HG02678 (cell line): Measurements from ENCODE around the gene GASK1A.

ENCODE experiments used
- ATAC-seq: cut with Tn5 transposase; IDR thresholded peaks from one replicate; pipeline ENCODE4 v1.9.1; 2021; ENCODE audit warnings: mild to moderate bottlenecking, moderate library complexity; ENCODE audit not compliant: unreplicated experiment

The GASK1A gene

DNA sequence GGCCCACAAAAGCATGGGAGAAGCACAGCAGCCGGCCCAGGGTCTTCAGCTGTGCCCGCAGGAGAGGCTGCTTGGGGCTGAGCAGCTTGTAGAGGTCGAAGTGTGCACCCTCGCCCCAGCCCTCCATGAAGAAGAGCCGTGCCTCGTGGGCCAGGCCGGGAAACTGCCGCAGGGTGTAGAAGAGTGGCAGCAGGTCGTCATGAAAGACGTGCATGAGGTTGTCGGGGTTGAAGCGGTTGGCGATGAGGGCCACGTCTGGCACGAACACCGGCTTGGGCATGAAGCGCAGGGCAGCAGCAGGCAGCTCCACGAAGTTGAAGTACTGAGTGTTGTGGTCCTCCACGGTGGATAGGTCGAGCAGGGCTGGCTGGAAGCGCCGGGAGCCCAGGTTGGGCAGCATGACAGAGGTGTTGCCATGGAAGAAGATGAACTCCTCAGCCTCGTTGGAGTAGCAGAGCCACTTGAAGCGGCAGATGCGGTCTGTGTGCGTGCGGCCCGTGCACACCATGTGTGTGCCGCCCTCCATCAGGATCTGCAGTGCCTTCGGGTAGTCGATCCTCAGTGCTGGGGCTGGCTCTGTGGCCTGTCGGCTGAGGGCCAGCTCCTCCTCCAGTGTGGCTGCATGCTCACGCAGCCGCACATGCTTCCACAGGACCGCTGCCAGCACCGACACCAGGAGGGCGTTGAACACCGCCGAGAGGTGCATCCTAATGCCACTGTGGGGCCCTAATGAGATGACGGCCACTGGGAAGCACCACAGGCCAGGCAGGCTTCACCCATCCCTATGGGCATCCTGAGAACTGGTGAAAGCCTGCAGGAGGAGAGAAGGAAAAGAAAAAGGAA is 101.8 kb downstream of the GASK1A start:
- no peak for ATAC-seq

DNA sequence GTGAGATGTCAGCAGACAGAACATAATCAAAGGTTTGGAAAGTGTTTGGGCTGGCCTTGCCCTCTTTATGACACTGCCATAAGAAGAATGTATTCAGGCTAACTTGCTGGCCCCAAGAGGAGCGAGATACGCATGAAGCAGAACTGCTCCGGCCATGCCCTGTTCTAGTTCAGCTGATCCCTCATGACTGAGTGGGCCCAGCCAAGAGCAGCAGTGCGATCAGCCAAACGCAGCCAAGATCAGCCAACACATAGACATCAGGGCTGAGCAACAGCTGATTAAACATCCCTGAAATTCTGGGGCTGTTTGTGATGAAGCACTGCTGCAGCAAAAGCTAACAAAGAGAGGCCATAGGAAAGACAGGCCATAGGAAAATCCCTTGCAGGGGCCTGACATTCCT is 102.7 kb downstream of the GASK1A start:
- no peak for ATAC-seq

DNA sequence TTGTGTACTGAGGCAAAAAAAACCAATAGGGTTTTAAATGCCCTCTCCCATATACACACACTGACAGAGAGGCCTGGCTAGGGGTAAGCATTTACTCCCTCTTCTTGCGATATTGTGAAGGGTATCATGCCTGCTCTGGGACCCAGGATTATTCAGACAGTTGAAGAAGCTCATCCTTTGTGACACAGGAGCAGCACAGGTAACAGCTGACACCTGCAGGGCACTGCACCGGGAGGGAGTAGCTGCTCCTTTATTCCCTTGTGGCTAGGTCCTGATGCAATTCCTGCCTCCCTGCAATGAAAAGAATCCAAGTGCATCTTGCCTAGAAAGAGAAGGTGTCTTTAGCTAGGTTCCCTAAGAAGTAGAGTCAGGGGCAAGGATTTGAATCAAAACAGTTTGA is 103.3 kb downstream of the GASK1A start:
- ATAC-seq, result no peak

DNA sequence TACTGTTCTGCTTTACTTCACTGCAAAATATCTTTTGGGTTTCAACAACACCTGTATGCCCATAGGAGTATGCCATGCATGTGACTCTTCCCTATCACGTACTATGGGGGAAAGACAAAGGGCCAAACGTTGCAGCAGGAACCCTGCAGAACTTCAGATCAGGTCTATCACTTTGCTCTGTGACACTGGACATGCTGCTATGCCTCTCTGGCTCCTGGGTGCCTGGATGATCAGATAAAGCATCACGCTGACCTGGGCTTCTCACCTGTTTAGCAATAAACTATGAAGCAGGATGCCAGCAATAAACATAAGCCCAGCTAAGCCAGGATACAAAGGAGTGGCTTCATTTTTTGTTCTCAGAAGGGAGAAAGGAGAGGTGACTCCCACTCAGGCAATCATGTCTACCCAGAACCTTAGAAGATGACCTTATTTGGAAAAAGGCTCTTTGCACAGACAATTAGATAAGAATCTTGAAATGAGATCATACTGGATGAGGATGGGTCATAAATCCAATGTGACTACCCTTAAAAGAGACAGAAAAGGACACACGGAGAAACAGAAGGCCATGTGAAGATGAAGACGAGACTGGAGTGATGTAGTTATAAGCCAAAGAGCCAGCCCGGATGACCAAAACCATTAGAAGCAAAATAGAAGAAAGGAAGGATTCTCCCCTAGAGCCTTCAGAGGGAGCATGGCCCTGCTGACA is 107.5 kb downstream of the GASK1A start:
- no peak for ATAC-seq

DNA sequence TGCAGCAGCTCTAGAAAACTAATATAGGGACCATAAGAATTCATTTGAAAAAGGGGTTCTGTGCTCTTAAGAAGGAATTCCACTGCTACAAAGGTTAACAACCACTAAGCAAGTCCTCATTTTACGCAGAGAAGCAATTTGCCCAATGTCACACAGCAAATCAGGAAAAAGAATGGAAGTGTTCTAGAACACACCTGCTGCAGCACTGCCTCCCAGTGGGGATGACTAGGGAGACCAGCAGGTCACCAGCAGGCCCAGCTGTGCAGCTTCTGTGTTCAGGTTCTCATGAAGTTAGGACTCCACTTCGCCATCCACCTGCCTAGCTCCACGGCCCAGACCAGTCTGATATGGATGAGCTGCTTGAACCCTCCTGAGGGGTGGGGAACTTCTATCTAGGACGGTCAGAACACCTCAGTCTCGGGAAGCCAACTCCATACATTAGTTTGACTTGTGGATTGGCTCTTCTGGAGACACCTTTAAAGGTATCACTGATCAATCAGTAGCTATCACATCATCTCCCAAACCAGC is 108.2 kb downstream of the GASK1A start:
- no peak for ATAC-seq

DNA sequence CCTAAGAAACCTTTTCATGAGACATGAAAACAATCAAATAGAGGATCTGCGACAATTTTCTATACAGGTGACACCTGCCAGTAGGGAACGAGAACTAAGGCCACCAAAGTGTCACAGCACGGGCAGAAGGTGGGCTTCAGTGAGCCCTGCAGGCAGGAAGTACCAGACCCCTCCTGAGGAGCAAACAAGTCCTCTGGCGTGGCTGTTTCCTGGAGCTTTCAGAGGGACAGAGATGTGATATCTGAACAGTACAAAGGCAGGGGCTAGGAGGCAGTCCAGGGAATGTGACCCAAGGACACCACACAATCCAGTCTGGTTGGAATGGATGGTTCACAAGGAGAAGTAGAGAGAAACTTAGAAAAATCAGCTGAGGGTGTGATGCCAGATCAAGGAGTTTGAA is 110.0 kb downstream of the GASK1A start:
- no peak for ATAC-seq

DNA sequence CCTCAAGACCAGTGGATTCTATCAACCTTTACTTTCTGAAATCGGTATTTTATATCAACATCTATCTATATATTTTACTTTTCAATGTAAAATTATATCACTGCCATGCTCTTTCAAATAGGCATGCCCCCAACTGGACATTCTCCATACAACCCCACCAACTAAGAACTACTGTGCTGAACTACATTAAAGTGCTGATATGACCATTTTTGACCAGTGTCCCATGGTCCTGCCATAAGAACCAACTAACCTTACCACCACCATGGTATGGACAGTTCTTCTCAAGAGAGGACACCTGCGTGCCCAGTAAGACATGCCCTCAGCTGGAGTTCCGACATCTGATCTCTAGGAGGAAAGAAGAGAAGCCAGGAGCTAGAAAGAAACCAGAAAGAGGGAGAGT is 111.1 kb downstream of the GASK1A start:
- ATAC-seq, result no peak

DNA sequence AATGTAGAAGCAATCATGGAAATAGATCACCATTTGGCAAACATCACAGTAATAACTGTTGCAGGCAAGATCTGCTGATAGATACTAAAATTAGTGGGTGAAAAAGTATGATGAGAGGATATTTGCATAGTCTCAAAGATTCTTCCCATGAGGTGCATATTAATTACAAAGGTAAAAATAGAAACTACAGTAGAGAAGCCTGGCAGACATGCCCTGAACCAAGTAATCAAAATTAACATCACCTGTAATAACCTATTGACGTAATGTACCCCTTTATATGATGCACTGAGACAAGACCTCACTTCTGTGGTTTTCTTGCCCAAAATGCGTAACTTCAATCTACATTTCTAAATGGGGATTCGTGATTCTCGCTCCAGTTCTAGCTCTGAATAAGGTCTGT is 112.4 kb downstream of the GASK1A start:
- ATAC-seq, result no peak

DNA sequence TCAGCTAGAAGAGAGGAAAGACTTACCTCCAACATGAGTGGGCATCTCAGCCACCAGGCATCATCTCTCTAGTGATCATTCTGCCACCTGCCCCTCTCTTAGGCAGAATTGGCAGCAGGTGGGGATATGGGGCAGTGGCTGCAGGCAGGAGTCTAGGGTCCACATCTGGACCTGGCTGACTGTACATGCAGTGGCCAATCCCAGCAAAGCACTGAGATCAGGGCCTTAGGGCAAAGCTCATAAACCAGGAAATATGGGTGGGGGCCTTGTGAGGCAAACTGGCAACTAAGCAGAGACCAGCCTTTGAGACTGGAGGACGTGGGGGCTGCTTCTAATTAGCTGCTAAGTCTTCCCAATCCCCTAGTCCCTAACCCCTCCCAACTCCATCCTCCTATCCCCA is 113.9 kb downstream of the GASK1A start:
- ATAC-seq, result no peak

DNA sequence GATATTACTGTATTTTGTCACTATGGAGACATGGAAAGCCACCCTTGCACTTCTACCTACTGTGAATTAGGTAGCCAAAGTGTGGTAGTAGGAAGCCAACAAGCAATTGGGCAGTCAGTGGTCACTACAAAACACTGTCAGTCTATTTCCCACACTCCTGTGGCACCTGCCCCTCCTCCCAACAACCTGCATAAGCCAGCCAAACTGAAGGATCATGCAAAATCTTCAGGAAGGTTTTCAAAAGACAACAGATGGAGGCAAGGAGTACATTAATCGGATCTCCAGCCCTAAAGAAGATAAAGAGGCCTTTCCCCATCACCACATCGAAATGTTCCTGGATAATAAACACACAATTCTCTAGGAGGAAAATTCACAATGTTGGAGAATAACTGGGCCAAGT is 114.9 kb downstream of the GASK1A start:
- ATAC-seq, result no peak

DNA sequence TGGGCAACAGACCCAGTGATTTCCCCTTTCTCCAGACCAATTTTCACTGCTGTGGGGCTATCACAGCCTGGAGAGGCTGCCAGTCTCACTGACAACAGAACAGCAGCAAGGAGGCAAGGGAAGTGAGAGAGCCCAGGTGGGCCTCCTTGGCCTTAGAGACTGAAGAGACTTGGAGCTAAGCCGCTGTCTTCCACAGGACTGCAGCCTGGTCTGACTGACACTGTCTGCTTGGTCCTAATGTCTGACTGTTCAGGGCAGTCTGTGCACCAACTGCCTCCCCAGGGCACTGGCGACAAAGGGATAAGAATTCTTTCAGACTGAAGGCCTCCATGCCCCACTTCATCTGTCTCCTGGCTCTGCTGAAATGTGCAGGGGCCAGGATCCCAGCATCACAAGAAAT is 115.3 kb downstream of the GASK1A start:
- no peak for ATAC-seq

DNA sequence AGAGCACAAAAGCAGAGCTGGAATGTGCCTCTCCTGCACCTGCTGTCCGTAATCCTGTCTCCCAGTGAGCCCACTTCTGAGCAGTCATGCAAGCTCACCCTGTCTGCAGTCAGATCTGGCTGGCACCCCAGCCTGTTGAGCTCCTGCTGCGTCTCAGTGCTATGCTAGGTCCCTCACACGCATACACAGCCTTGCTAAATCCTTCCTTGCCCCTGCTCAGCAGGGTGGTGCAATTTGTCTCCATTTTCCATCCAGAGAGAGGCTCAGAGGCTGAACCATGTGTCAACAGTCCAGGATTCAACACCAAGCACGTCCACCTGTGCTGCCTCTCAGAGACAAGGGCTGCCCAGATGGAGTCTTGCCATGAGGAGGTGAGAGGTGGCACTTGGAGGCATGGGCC is 115.7 kb downstream of the GASK1A start:
- no peak for ATAC-seq

DNA sequence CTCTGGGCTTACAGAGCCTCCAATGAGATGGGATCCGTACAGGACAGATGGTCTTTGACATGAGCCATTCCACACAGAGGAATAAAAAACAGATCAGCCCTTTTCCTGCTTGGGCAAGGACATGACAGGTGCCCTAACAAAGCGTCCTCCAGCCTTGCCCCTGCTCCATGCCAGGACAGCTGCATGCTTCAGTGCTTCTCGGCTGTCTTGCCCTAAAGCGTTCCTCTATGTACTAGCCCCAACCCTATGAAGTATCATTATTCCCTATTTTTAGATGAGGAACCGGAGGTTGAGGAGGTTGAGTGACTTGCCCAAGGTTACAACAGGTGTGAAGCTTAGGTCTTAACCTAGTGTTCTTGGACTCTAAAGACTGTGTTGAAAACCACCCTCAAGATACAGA is 116.3 kb downstream of the GASK1A start:
- ATAC-seq, result no peak

DNA sequence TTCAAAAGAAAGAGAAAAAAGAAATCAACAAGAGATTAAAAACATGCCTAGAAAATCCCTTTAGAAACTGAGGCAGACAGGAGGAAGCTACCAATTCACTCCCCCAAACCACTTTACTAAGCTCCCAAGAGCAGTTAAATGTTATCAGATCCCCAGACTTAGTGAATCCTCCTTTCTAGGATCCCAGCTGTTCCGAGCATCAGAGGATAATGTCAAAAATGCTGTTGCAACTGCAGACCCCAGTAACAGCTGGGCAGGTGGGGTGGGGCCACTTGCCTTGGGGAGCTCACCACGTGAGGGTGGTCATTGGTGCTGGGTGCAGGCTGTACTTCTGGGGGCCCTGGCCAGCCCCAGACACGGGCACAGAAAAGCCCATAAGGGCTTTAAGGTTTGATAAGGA is 117.7 kb downstream of the GASK1A start:
- ATAC-seq, result no peak

DNA sequence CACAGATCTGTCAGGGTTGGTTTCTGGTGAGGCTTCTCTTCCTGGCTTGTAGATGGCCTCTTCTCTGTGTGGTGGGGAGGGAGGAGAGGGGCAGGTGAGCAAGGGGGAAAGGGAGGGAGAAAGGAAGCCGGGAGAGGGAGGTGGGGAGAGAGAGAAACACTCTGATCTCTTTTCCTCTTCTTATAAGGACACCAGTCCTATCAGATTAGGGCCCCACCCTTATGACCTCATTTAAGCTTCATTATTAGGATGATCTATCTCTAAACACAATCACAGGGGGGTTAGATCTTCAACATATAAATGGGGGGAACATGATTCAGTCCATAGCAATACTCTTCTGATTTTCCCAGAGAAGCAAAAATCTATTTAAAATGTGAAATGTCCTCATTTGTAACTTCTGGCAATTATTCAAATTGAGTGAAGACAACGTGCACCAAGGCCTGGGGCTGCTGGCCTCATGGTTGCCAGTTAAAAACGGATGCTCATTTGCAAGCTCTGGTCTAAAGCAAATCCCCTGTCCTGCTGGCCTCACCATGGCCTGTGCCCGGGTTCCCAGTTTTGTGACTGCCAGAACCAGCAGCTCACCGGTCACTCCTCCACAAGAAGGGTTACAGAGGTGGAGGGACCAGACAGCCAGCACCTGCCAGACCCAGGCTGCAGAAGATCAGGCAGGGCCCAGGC is 118.4 kb downstream of the GASK1A start:
- ATAC-seq, result no peak

DNA sequence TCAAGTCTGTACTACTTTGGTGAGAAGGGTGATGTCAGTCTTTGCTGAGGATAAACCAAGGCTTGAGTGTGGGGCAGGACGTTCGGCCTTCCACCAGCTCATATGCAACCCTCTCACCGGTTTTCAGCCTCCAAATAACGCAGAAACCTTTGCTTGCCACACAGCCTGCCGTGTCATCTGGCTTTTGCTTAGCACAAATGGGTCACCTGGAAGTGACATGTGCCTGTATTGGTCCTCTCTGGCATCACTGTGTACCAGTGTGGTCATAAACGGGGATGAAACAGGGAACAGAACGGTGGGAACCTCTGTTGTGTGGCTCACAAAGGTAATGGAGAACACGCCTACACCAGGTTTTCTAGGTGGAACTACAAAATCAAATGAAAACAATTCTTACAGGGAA is 119.7 kb downstream of the GASK1A start:
- no peak for ATAC-seq

DNA sequence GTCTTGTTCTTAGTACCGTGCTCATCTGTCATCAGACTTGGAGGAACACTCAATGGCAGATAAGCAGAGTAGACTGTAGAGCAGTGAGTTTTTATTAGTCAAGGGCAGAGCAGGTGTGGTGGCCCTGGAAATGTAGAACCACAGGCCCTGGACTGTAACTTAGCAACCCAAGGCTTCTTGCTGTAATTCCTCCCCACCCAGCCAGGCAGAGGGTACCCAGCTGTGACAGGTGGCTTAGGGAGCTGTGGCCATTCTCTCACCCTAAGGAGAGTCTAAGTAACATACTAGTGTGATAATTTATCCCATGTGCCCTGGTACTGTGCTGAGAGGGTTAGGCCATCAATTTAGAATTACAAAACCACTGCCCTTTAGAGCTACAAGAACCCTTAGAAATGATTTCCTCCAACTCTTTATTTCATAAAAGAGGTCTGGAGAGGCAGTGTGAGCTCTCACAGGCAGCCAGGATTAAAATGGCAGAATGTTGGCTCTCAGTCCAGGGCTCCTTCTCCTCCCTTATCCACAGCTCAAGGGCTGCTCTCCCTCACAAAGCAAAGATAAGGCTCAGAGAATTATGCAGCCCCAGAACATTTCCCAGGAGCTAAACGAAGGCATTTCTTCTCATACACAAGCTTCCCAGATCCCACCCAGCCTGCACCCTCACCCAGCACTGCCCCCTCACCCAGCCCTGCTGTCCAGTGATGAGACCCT is 123.8 kb downstream of the GASK1A start:
- ATAC-seq, result no peak

DNA sequence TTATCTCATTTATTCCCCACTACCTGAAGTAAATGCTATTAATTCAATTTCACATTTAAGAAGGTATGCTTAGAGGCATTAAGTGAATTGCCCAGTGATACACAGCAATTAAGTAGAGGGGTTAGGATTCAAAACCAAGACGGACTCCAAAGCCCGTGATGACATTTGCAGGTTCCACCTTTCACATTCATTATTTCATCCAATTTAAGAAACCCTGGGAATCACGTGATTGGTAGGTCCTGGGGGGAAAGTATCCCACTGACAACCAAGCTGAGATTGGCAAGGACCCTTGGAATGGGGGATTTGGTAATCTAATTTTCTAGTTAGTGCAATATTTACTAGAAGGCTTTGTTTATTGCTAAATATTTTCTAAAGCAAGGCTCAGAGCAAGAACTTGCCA is 124.9 kb downstream of the GASK1A start:
- ATAC-seq, result no peak

DNA sequence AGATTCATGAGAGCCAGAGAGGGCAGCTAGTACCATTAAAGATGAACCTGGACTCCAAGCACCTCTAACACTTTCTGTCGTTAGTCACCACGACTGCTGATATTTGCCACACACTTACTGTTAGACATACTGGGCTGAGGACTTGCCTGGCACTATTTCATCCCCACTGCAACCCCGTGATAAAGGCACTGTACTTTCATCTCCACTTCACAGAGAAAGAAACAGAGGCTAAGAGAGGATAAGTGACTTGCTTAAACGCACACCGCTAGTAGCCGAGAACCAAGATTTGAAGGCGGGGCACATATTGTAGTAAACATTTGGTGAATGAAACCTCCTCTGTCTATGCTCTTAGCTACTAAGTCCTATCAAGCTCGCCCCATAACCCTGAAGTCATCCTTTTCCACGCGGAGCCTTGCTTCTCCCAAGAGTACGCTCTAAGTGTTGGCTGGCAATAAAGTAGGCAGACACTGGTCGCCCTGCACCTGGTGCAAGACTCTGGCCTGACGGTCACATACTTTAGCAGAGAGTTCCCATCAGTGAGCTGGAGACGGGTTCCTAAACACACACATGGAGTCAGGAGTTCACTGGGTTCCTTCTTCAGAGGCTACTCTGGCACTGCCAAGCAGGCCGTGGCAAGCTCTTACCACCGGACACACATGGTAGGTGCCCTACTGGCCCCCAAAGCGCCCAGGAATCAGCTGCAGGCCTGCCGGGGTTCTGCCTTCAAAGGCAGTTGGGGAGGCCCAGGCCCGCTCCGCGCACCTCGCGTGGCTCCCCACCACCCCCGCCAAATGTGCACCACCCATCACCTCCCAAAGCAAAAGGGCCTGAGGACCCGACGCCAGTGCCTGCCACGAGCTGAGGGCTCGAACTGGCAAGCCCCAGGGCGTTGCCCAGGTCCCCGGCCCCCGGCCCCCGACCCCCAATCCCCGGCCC is 125.8 kb downstream of the GASK1A start:
- no peak for ATAC-seq
